Transverse colon (tissue), 4 donors: ENCODE data around the gene TVP23B.

Experiments
- EP300 ChIP-seq: sonication (generic); formaldehyde crosslinking; IDR thresholded peaks from one replicate; pipeline ENCODE4 v1.6.1; 2017; ENCODE audit warnings: antibody characterized with exemption, low read depth
- POLR2A ChIP-seq: fragments of 450-650 bp; IDR thresholded peaks from one replicate; pipeline ENCODE4 v1.6.1; 2016; ENCODE audit warnings: antibody characterized with exemption, mild to moderate bottlenecking, moderate library complexity
- POLR2AphosphoS5 ChIP-seq, 3 donors: sonication (generic); formaldehyde crosslinking; IDR thresholded peaks; one replicate each; pipeline ENCODE4 v1.6.1; 2016; ENCODE audit warnings: antibody characterized with exemption in 3 of 3
- TF ChIP-seq, protein P1 (sequence below), 5 experiments: fragments of 200-600 bp in 3 of 5; fragments of 450-650 bp in 2 of 5; sonication (generic) in 3 of 5; IDR thresholded peaks; 1 replicate in 2 of 5; 2 replicates in 3 of 5; pipeline ENCODE4 v1.5.1; 2016 to 2017; ENCODE audit warnings: antibody characterized with exemption in 5 of 5, inconsistent platforms in 3 of 5, mild to moderate bottlenecking in 2 of 5, moderate library complexity in 1 of 5

DNA sequence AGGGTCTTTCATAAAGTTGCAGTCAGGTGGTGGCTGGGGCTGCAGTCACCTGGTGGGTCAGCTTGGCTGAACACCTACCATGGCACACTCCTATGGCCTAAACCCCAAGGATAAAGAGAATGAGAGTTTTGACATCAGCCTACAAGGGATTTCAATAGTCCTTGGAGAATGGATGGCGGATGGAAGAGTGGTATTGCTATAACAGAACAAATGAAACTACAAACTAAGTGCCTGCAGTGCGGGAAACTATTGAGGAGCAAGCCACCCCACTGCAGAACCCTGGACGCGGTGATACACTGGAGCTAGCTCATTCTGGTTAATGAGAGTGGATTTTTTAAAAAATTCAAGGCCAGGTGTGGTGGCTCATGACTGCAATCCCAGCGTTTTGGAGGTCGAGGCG is 74.0 kb downstream of the TVP23B start:
- TF ChIP-seq, protein P1, sequence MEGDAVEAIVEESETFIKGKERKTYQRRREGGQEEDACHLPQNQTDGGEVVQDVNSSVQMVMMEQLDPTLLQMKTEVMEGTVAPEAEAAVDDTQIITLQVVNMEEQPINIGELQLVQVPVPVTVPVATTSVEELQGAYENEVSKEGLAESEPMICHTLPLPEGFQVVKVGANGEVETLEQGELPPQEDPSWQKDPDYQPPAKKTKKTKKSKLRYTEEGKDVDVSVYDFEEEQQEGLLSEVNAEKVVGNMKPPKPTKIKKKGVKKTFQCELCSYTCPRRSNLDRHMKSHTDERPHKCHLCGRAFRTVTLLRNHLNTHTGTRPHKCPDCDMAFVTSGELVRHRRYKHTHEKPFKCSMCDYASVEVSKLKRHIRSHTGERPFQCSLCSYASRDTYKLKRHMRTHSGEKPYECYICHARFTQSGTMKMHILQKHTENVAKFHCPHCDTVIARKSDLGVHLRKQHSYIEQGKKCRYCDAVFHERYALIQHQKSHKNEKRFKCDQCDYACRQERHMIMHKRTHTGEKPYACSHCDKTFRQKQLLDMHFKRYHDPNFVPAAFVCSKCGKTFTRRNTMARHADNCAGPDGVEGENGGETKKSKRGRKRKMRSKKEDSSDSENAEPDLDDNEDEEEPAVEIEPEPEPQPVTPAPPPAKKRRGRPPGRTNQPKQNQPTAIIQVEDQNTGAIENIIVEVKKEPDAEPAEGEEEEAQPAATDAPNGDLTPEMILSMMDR (IDR thresholded peaks at IDR 0.05): no peak
- TF ChIP-seq POLR2AphosphoS5 (IDR thresholded peaks at IDR 0.05) (no peak), EP300 (no peak), POLR2A (no peak)
